ENCODE results near the gene CTDSPL2.

DNA sequence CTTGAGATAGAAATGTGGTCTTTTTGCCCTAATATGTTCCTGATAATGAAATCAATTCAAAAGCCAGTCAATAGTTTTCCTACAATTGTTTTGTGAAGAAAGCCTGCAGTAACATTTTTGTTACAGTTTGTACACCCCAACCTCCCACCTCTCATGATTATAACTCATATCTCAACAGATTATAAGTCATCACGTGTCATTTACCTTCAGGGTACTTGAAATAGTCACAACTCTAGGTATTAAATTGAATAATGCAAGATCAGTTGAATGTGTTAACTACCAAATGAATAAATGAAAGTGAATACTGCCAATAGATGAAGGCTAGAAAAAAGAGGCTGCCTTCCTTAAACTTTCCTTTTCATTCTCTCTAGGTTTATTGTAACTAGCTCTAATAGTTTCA, 32.9 kb upstream of the CTDSPL2 start:
- TF ChIP-seq, protein P1, sequence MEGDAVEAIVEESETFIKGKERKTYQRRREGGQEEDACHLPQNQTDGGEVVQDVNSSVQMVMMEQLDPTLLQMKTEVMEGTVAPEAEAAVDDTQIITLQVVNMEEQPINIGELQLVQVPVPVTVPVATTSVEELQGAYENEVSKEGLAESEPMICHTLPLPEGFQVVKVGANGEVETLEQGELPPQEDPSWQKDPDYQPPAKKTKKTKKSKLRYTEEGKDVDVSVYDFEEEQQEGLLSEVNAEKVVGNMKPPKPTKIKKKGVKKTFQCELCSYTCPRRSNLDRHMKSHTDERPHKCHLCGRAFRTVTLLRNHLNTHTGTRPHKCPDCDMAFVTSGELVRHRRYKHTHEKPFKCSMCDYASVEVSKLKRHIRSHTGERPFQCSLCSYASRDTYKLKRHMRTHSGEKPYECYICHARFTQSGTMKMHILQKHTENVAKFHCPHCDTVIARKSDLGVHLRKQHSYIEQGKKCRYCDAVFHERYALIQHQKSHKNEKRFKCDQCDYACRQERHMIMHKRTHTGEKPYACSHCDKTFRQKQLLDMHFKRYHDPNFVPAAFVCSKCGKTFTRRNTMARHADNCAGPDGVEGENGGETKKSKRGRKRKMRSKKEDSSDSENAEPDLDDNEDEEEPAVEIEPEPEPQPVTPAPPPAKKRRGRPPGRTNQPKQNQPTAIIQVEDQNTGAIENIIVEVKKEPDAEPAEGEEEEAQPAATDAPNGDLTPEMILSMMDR (conservative IDR thresholded peaks at IDR 0.05; ENCODE audit: low read depth, low read length), result no peak
- no peak for TF ChIP-seq MAZ (IDR thresholded peaks at IDR 0.05; ENCODE audit: borderline replicate concordance, low read depth, low read length)
- TF ChIP-seq BHLHE40 (IDR thresholded peaks at IDR 0.05; ENCODE audit: low read depth, low read length), result no peak
- TF ChIP-seq POLR2A (IDR thresholded peaks at IDR 0.05; ENCODE audit: low read depth, low read length), result no peak

Measured in IMR-90 (cell line).